Panc1 (cell line): ENCODE results near the gene YTHDC2. TPM values are rescaled to one million over a fixed set of nuclear protein-coding genes. Genes with fewer than 3 reads are reported as not detected.

ENCODE experiments used
- ATAC-seq: fragments of 200-7000 bp; cut with Tn5 transposase; 2 replicates; pipeline ENCODE4 v1.9.1; 2020; ENCODE audit warnings: mild to moderate bottlenecking, moderate library complexity
- BruUV-seq: library from RNA; stranded (reverse); fragments of 400-500 nt; replicated peaks from 2 replicates; lab custom pipeline; 2021; lab: Mats Ljungman, UMichigan
- CTCF ChIA-PET: fragments of 300-600 bp; sonication (Branson Sonifier 250); formaldehyde crosslinking; loops from one replicate; lab custom pipeline; 2022; ENCODE audit warnings: antibody characterized with exemption; lab: Charles Lee
- POLR2A ChIA-PET: fragments of 300-600 bp; sonication (Branson Sonifier 250); formaldehyde crosslinking; loops from one replicate; lab custom pipeline; 2022; ENCODE audit warnings: antibody characterized with exemption; lab: Charles Lee
- DNase-seq: peaks from one replicate; pipeline ENCODE4 v3.0.0-alpha.2; 2010; ENCODE audit warnings: low read depth, low spot score
- H3K27ac ChIP-seq: 2 replicates; pipeline ENCODE4 v1.5.1; 2011; ENCODE audit warnings: mild to moderate bottlenecking, low read length, inconsistent platforms
- H3K27me3 ChIP-seq: fragments of 200-500 bp; sonication (Bioruptor generic); 2 replicates; pipeline ENCODE4 v1.6.0; 2014; ENCODE audit warnings: low read length, inconsistent platforms; ENCODE audit not compliant: control insufficient read depth, insufficient read depth
- H3K36me3 ChIP-seq: fragments of 200-500 bp; sonication (Bioruptor generic); 2 replicates; pipeline ENCODE4 v1.5.1; 2014; ENCODE audit warnings: inconsistent platforms, mild to moderate bottlenecking, low read length, moderate library complexity; ENCODE audit not compliant: control insufficient read depth, insufficient read depth
- H3K4me1 ChIP-seq: 2 replicates; pipeline ENCODE4 v1.5.1; 2011; ENCODE audit warnings: inconsistent platforms, mild to moderate bottlenecking, low read length, moderate library complexity; ENCODE audit not compliant: control insufficient read depth, insufficient read depth
- H3K4me3 ChIP-seq, 2 experiments: 2 replicates each; pipeline ENCODE4 v1.5.1; 2011 to 2012; ENCODE audit warnings: low read depth in 2 of 2, low read length in 2 of 2, mild to moderate bottlenecking in 2 of 2, inconsistent platforms in 1 of 2, moderate library complexity in 1 of 2
- H3K9me3 ChIP-seq: fragments of 200-500 bp; sonication (Bioruptor generic); 2 replicates; pipeline ENCODE4 v1.5.1; 2014; ENCODE audit warnings: low read depth, mild to moderate bottlenecking, inconsistent platforms, low read length, moderate library complexity; ENCODE audit not compliant: control insufficient read depth, insufficient read depth
- CTCF ChIP-seq: fragments of 450-650 bp; IDR thresholded peaks from 2 replicates; pipeline ENCODE4 v1.5.1; 2017; ENCODE audit warnings: mild to moderate bottlenecking
- POLR2AphosphoS5 ChIP-seq: IDR thresholded peaks from 2 replicates; pipeline ENCODE4 v1.6.1; 2012; ENCODE audit warnings: mild to moderate bottlenecking, low read depth, low read length, moderate library complexity
- REST ChIP-seq, 2 experiments: IDR thresholded peaks; 2 replicates each; pipeline ENCODE4 v1.6.1; 2011 to 2012; ENCODE audit warnings: low read depth in 2 of 2, control low read depth in 1 of 2, low read length in 1 of 2, mild to moderate bottlenecking in 1 of 2, moderate library complexity in 1 of 2; ENCODE audit not compliant: insufficient read depth in 1 of 2
- SIN3A ChIP-seq: IDR thresholded peaks from 2 replicates; pipeline ENCODE4 v1.6.1; 2012; ENCODE audit warnings: low read depth, mild to moderate bottlenecking, low read length, moderate library complexity, borderline replicate concordance; ENCODE audit not compliant: insufficient read depth
- TCF7L2 ChIP-seq: IDR thresholded peaks from 2 replicates; pipeline ENCODE4 v1.6.1; 2011; ENCODE audit warnings: mild to moderate bottlenecking, low read depth, low read length, inconsistent platforms
- in situ Hi-C: cut with HindIII; loops from 2 replicates; pipeline ENCODE4 v1.10.0; 2016; ENCODE audit warnings: low sequenced_read_pairs, low pct_unique_long_range_greater_than_20kb
- intact Hi-C: fragments of 100-400 bp; cut with micrococcal nuclease; formaldehyde crosslinking; loops from one replicate; pipeline ENCODE4 v1.10.0; 2022; ENCODE audit not compliant: unreplicated experiment
- total RNA-seq: library from RNA; stranded (reverse); gene quantifications from one replicate; pipeline ENCODE4 v1.2.1, GENCODE V29; 2021; ENCODE audit not compliant: unreplicated experiment

Gene YTHDC2
- total RNA-seq, 1 experiment from 2014 or later, result 21.7 TPM

- ChIA-PET CTCF (no interaction called here), POLR2A (no interaction called here)
- in situ Hi-C loops (no loop called here), intact Hi-C loops (no loop called here)
- Histone ChIP-seq H3K27me3 (no peaks in the 10 kb centered on the region), H3K36me3 (peaks cover 2% of the 10 kb centered on the region; the same call in 1 of the 2 replicates), H3K9me3 (no peaks in the 10 kb centered on the region), H3K4me3 (no peak overlapping the region), H3K4me1 (peaks cover under 1% of the 10 kb centered on the region; the same call in 1 of the 2 replicates), H3K27ac (no peak overlapping the region)
- ATAC-seq, result no peak
- BruUV-seq, result no TSS peak
- DNase-seq, result no peak
- TF ChIP-seq TCF7L2 (no peak), REST (IDR thresholded peaks at IDR 0.05; ENCODE audit: insufficient read depth in 1 of 2, low read depth in 2 of 2, low read length in 1 of 2) (no peak), POLR2AphosphoS5 (no peak), SIN3A (no peak), CTCF (no peak)
Measured at GRCh38 chr5:113520429-113520828, 6.9 kb downstream of the YTHDC2 start.

- TF ChIP-seq CTCF (no peak), REST (IDR thresholded peaks at IDR 0.05; ENCODE audit: insufficient read depth in 1 of 2, low read depth in 2 of 2, low read length in 1 of 2) (no peak), TCF7L2 (no peak), POLR2AphosphoS5 (no peak)
- no peaks in the 10 kb centered on the region for H3K4me1 ChIP-seq
- no peak overlapping the region for H3K27ac ChIP-seq
- H3K27me3 ChIP-seq, result no peaks in the 10 kb centered on the region
- ATAC-seq, result no peak
- no peaks in the 10 kb centered on the region for H3K9me3 ChIP-seq
- no TSS peak for BruUV-seq
- ChIA-PET POLR2A (no interaction called here), CTCF (no interaction called here)
- intact Hi-C loops (no loop called here), in situ Hi-C loops (no loop called here)
- H3K4me3 ChIP-seq, result no peak overlapping the region
- peaks cover 2% of the 10 kb centered on the region; the same call in 1 of the 2 replicates for H3K36me3 ChIP-seq
- DNase-seq, result no peak
Measured at GRCh38 chr5:113520899-113521298, 7.4 kb downstream of the YTHDC2 start.
